Activated CD4-positive, alpha-beta memory T cell treated with anti-CD3 and anti-CD28 coated beads, Interleukin-2, amount 10 ng/mL, durations not matched to agents 7 days and 5 days (primary cell): Measurements from ENCODE around the gene MGAT4B. TPM values are rescaled to one million over a fixed set of nuclear protein-coding genes. Genes with fewer than 3 reads are reported as not detected.

Source experiments
- CTCF ChIA-PET: fragments of 350-600 bp; sonication (Branson Sonifier 250); formaldehyde crosslinking; loops from one replicate; lab custom pipeline; 2021; ENCODE audit warnings: antibody characterized with exemption, inconsistent platforms; lab: Charles Lee
- POLR2A ChIA-PET: fragments of 350-600 bp; sonication (Branson Sonifier 250); formaldehyde crosslinking; loops from one replicate; lab custom pipeline; 2021; ENCODE audit warnings: antibody characterized with exemption; lab: Charles Lee
- DNase-seq: peaks from one replicate; pipeline ENCODE4 v3.0.0-alpha.2; 2020
- H3K27ac Mint-ChIP-seq: one replicate; pipeline ENCODE4 v1.8.0; 2021; ENCODE audit warnings: mild to moderate bottlenecking, mixed read lengths
- H3K27me3 Mint-ChIP-seq: one replicate; pipeline ENCODE4 v1.8.0; 2021; ENCODE audit warnings: mixed read lengths
- H3K36me3 Mint-ChIP-seq: one replicate; pipeline ENCODE4 v1.8.0; 2021; ENCODE audit warnings: low read depth, mixed read lengths
- H3K4me1 Mint-ChIP-seq: one replicate; pipeline ENCODE4 v1.8.0; 2021; ENCODE audit warnings: mixed read lengths
- H3K4me3 Mint-ChIP-seq: one replicate; pipeline ENCODE4 v1.8.0; 2021; ENCODE audit warnings: mild to moderate bottlenecking, mixed read lengths
- H3K9me3 Mint-ChIP-seq: one replicate; pipeline ENCODE4 v1.8.0; 2021; ENCODE audit warnings: mixed read lengths
- total RNA-seq, 2 experiments: library from RNA; stranded (reverse); gene quantifications; one replicate each; pipeline ENCODE4 v1.2.3, GENCODE V29; 2021

The MGAT4B gene
- total RNA-seq, 2 experiments from 2014 or later: 94.8 to 95.7 TPM

DNA sequence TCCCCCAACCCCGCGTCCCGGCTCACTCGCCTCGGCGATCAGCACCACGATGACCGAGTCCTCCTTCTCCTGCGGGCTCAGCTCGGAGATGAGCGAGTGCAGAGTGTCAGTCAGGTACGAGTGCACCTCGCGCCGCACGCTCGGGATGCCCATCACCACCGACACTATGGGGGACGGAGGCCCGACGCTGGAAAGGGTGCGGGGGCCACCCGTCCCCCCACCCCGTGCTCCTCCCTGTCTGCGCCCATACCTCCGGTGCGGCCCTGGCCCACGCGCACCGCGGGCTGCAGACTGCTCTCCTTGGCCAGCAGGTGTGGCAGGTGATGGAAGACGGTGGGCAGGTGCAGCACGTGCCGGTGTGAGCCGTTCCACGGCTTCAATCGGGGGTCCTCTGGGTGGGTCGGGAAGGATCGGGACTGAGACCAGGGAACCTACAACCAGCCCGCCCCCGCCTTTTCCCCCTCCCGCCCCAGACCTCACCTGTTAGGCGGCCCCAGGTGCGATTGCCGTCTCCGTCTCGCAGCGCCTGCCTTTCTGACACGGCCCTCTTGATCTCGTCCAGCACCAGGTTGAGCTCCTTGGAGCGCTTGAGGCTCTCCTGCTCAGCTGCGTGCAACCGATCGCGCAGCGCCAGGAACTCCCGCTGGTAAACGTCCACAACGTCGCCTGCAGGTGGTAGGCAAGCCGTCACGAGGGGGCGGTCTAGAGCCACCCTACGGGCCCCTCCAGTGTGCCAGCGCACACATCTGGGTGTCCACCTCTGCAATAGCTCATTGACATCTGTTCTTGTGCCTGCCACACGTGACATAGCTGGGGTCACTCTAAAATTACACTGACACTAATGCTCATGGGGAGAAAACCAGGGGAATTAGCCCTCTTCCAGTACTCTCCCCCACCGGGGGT lies 5.1 kb downstream of the MGAT4B start:
- Mint-ChIP-seq H3K27ac (no peak overlapping the region), H3K27me3 (no peaks in the 10 kb centered on the region), H3K36me3 (peaks cover 22% of the 10 kb centered on the region), H3K4me3 (no peak overlapping the region), H3K4me1 (peaks cover 30% of the 10 kb centered on the region), H3K9me3 (no peaks in the 10 kb centered on the region)
- CTCF ChIA-PET: interaction anchor here (0.6 to 2.2 kb wide), 28 partner anchors 8 to 324 kb away, joined by 3 to 19 read pairs (median 4); partner anchors contain the start of genes HNRNPH1, LTC4S and TBC1D9B
- DNase-seq: peak; percentile 85
- POLR2A ChIA-PET: interaction anchor here (0.8 to 1.2 kb wide), 5 partner anchors 9 to 105 kb away, joined by 3 to 6 read pairs (median 5); partner anchors contain the start of gene SQSTM1

DNA sequence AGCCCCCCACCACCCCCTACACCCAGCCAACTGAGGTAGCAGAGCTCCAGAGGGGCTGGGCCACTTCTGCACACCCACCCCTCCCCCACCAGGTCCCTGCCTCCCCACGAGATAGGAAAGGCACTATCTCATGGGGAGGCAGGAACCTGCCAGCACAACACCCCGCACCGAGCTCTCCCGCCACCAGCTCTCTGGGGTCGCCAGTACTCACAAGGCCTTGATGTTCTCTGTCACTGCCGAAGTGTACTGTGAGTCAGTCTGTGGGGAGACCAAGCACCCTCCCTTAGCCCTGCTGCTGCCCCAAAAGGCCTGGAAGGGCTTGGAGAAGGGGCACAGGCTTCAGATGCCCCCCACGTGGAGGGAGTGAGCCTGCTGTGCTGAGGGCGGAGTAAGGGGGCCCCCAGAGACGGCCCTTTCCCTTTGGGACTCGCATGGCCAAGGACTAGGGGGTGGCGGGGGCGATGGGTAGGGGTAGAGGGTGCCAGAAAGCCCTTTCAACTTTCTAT lies 5.9 kb downstream of the MGAT4B start:
- peaks cover 22% of the 10 kb centered on the region for H3K36me3 Mint-ChIP-seq
- POLR2A ChIA-PET: interaction anchor here (1.1 kb wide), 1 partner anchor 180 kb away, joined by 3 read pairs; no protein-coding TSS in a partner anchor
- no peaks in the 10 kb centered on the region for H3K27me3 Mint-ChIP-seq
- H3K27ac Mint-ChIP-seq: no peak overlapping the region
- no peaks in the 10 kb centered on the region for H3K9me3 Mint-ChIP-seq
- H3K4me1 Mint-ChIP-seq: peaks cover 30% of the 10 kb centered on the region
- H3K4me3 Mint-ChIP-seq: no peak overlapping the region
- CTCF ChIA-PET: interaction anchor here (1.0 to 2.2 kb wide), 2 partner anchors 106 to 171 kb away, joined by 3 to 19 read pairs; partner anchors contain the start of gene TBC1D9B
- DNase-seq: no peak

GRCh38 chr5:179800071-179800695 lies 6.5 kb downstream of the MGAT4B start:
- DNase-seq: no peak

DNA sequence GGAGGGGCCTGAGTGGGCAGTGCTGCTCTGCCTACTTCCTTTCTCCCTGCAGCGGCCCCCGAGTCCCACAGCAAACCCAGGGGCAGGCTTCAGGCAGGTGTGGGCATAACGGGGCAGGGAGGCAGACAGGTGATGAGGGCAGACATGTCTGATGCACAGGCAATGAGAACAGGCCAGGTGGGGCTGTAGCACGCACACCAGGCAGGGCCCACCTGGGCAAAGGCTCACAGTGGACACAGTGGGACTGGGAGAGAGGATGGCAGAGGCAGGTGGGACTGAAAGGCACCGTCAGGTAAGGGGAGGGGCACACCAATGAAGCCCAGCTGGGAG lies 7.1 kb downstream of the MGAT4B start:
- DNase-seq: no peak
- ChIA-PET POLR2A (no interaction called here), CTCF (no interaction called here)
- H3K36me3 Mint-ChIP-seq: peaks cover 22% of the 10 kb centered on the region
- H3K4me1 Mint-ChIP-seq: peaks cover 27% of the 10 kb centered on the region
- no peaks in the 10 kb centered on the region for H3K27me3 Mint-ChIP-seq
- H3K27ac Mint-ChIP-seq: no peak overlapping the region
- H3K9me3 Mint-ChIP-seq: no peaks in the 10 kb centered on the region
- H3K4me3 Mint-ChIP-seq: no peak overlapping the region

More at GRCh38 chr5:179800071-179800695, 6.5 kb downstream of the MGAT4B start:
- no peaks in the 10 kb centered on the region for H3K9me3 Mint-ChIP-seq
- peaks cover 22% of the 10 kb centered on the region for H3K36me3 Mint-ChIP-seq
- peaks cover 27% of the 10 kb centered on the region for H3K4me1 Mint-ChIP-seq
- H3K27ac Mint-ChIP-seq: no peak overlapping the region
- no peaks in the 10 kb centered on the region for H3K27me3 Mint-ChIP-seq
- ChIA-PET CTCF (interaction anchor here (1.0 kb wide), 1 partner anchor 171 kb away, joined by 3 read pairs; no protein-coding TSS in a partner anchor), POLR2A (interaction anchor here (1.1 kb wide), 1 partner anchor 180 kb away, joined by 3 read pairs; no protein-coding TSS in a partner anchor)
- H3K4me3 Mint-ChIP-seq: no peak overlapping the region

DNA sequence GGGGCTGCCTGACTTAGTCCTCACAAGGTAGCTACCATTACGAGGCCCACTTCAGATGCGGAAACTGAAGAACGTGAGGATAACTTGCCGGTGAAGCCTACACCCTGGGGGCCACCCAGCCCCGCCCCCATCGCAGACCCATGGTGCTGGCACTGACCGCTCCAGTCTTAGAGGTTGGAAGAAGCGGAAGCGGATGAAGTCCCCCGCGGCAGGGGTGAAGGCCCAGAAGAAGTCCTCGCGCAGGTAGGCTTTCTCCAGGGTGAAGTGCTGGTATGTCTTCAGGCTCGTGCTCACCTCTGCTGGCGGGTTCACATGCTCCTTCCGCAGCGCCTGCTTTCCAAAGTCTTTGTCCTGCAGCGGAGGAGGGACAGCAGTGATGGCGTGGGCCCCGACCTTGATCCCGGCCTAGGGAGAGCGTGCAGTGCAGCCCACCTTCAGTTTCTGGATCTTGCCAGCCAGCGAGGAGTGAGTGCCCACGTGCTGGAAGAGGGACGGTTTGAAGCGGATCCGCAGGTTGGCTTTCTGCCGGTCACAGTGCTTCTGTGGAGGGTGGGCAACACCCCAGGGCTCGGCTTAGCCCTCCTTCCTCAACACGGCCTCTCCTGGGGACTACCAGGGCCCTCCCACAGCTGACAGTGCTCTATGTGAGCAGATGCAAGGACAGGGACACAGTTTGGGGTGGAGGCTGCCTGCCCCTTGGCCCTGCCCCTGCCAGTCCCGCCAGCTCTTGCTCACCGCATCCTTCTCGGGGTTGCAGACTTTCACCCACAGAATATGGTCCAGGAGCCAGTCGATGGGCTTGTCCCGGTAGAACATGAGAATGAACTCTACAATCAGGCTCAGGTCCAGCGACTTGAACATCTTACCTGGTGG lies 7.7 kb downstream of the MGAT4B start:
- ChIA-PET POLR2A (interaction anchor here (1.0 to 5.8 kb wide), 3 partner anchors 8 to 36 kb away, joined by 3 to 37 read pairs (median 3); partner anchors contain the start of gene MGAT4B), CTCF (no interaction called here)
- H3K4me1 Mint-ChIP-seq: peaks cover 27% of the 10 kb centered on the region
- DNase-seq: no peak
- peaks cover 22% of the 10 kb centered on the region for H3K36me3 Mint-ChIP-seq
- no peaks in the 10 kb centered on the region for H3K27me3 Mint-ChIP-seq
- H3K27ac Mint-ChIP-seq: no peak overlapping the region
- H3K9me3 Mint-ChIP-seq: no peaks in the 10 kb centered on the region
- H3K4me3 Mint-ChIP-seq: no peak overlapping the region

- POLR2A ChIA-PET: interaction anchor here (1.0 to 5.8 kb wide), 4 partner anchors 8 to 175 kb away, joined by 3 to 37 read pairs (median 6); partner anchors contain the start of genes HNRNPH1 and MGAT4B
- Mint-ChIP-seq H3K36me3 (peaks cover 22% of the 10 kb centered on the region), H3K27ac (no peak overlapping the region), H3K4me3 (no peak overlapping the region), H3K9me3 (no peaks in the 10 kb centered on the region), H3K4me1 (peaks cover 29% of the 10 kb centered on the region), H3K27me3 (no peaks in the 10 kb centered on the region)
- CTCF ChIA-PET: interaction anchor here (2.3 kb wide), 1 partner anchor 36 kb away, joined by 11 read pairs; no protein-coding TSS in a partner anchor
- no peak for DNase-seq
Measured at GRCh38 chr5:179798144-179798770, 8.4 kb downstream of the MGAT4B start.

GRCh38 chr5:179797741-179798140 lies 8.9 kb downstream of the MGAT4B start:
- no peaks in the 10 kb centered on the region for H3K27me3 Mint-ChIP-seq
- no peak overlapping the region for H3K27ac Mint-ChIP-seq
- ChIA-PET POLR2A (interaction anchor here (1.1 to 5.8 kb wide), 4 partner anchors 9 to 175 kb away, joined by 3 to 37 read pairs (median 6); partner anchors contain the start of genes HNRNPH1 and MGAT4B), CTCF (interaction anchor here (1.1 to 2.3 kb wide), 2 partner anchors 13 to 35 kb away, joined by 3 to 11 read pairs; no protein-coding TSS in a partner anchor)
- DNase-seq: no peak
- H3K9me3 Mint-ChIP-seq: no peaks in the 10 kb centered on the region
- H3K4me3 Mint-ChIP-seq: no peak overlapping the region
- peaks cover 29% of the 10 kb centered on the region for H3K4me1 Mint-ChIP-seq
- peaks cover 22% of the 10 kb centered on the region for H3K36me3 Mint-ChIP-seq

DNA sequence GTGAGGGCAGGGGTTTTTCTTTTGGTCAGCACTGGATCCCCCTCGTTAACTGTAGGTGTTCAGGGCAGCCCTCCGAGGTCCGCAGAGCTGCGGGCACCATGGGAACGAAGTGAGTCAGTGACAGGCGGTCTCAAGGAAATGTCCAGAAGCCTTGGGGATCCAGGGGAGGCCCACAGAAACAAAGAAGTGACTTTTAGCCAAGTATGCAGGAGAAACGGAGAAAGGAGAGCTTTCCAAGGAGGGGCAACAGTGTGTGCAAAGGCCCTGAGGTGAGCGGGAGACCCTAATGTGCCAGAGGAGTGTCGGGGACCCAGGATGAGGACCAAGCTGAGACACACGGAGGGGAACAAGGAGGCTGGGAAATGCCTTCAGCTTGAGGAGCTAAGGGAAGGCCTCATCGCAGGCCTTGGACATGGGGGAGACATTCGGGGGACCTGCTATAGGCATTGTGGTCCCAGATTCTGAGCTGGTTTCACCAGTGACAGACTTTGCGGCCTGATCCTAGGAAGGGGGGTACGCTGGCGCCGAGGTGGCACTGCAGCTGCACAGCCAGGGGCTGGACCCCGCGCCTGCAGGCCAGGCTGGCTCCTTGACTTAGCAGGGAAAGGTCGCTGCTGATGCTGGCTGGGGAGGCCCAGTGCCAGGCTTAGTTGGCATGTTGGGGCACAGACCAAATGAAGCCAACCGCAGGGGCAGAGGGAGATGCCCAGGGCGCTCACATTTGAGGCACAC lies 9.6 kb downstream of the MGAT4B start:
- H3K36me3 Mint-ChIP-seq: peaks cover 22% of the 10 kb centered on the region
- no peaks in the 10 kb centered on the region for H3K27me3 Mint-ChIP-seq
- no peak for DNase-seq
- no peaks in the 10 kb centered on the region for H3K9me3 Mint-ChIP-seq
- peaks cover 30% of the 10 kb centered on the region for H3K4me1 Mint-ChIP-seq
- peak overlapping the region; percentile 30 for H3K27ac Mint-ChIP-seq
- ChIA-PET CTCF (interaction anchor here (1.1 to 2.3 kb wide), 4 partner anchors 14 to 42 kb away, joined by 3 to 11 read pairs (median 4); no protein-coding TSS in a partner anchor), POLR2A (interaction anchor here (0.8 to 5.8 kb wide), 7 partner anchors 10 to 174 kb away, joined by 3 to 37 read pairs (median 5); partner anchors contain the start of genes HNRNPH1, MGAT4B, MRNIP and SQSTM1)
- peak overlapping the region; percentile 26 for H3K4me3 Mint-ChIP-seq

- POLR2A ChIA-PET: interaction anchor here (1.3 to 5.8 kb wide), 9 partner anchors 10 to 174 kb away, joined by 3 to 37 read pairs (median 5); partner anchors contain the start of genes HNRNPH1, MGAT4B, MRNIP and SQSTM1
- H3K9me3 Mint-ChIP-seq: no peaks in the 10 kb centered on the region
- CTCF ChIA-PET: interaction anchor here (0.6 to 2.3 kb wide), 8 partner anchors 10 to 63 kb away, joined by 3 to 11 read pairs (median 4); no protein-coding TSS in a partner anchor
- DNase-seq: peak; percentile 76
- H3K4me3 Mint-ChIP-seq: peak overlapping the region; percentile 59
- H3K27ac Mint-ChIP-seq: peak overlapping the region; percentile 30
- peaks cover 18% of the 10 kb centered on the region for H3K36me3 Mint-ChIP-seq
- peaks cover 26% of the 10 kb centered on the region for H3K4me1 Mint-ChIP-seq
- no peaks in the 10 kb centered on the region for H3K27me3 Mint-ChIP-seq
Measured at GRCh38 chr5:179795863-179796833, 10.5 kb downstream of the MGAT4B start.
